HG02610 (cell line): ENCODE measurements around the gene COL18A1.

Experiments used
- ATAC-seq: cut with Tn5 transposase; IDR thresholded peaks from one replicate; pipeline ENCODE4 v1.9.1; 2021; ENCODE audit warnings: mild to moderate bottlenecking, moderate library complexity; ENCODE audit not compliant: unreplicated experiment

The COL18A1 gene

GRCh38 chr21:45475797-45476570 is 71.0 kb downstream of the COL18A1 start:
- no peak for ATAC-seq

- no peak for ATAC-seq
Measured at GRCh38 chr21:45476582-45476981, 71.6 kb downstream of the COL18A1 start.

GRCh38 chr21:45477176-45478114 is 72.5 kb downstream of the COL18A1 start:
- no peak for ATAC-seq

GRCh38 chr21:45478115-45478801 is 73.3 kb downstream of the COL18A1 start:
- ATAC-seq, result no peak

- ATAC-seq, result no peak
Measured at GRCh38 chr21:45478816-45479669, 74.1 kb downstream of the COL18A1 start.

GRCh38 chr21:45479691-45480675 is 75.0 kb downstream of the COL18A1 start:
- ATAC-seq, result no peak

- no peak for ATAC-seq
Measured at GRCh38 chr21:45480701-45481500, 75.9 kb downstream of the COL18A1 start.

- no peak for ATAC-seq
Measured at GRCh38 chr21:45481566-45481965, 76.6 kb downstream of the COL18A1 start.

DNA sequence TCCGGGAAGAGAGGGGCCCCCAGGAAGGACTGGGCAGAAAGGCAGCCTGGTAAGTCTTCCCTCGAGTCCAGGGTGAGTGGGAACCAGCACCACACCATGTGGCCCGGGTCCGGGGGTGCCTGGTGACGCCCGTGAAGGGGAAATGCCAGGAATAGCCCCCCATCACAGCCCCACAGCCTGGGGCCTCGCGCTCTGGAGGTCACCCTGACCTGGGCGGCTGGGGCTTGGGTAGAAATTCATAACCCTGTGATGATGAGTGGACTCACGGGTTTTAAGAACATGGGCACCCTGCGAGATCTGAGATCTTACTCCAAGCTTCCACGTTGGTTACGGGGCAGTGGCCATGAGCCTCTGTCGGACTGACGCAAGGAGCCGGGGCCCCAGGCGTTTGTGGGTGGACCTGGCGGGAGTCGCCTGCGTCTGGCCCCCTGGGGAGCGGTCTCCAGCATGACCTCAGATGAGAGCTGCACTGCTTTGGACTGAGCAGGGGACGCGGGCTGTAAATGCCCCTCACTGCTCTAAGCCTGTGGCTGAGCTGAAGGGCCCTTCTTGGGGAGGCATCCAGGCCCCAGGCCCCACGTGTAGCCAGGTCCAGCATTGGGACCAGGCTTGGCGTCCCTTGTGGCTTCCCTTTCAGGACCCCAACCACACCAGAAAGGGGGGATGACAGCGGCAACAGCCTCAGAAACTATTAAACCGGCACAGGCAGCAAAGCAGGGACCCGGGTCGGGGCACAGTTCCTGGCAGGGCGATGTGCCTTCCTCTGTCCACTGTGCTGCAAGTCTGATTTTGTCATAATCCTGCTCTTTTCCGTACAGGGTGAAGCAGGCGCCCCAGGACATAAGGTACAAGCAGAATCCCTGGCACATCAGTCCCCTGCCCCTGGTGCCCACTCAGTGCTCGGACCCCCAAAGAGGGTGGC is 77.3 kb downstream of the COL18A1 start:
- no peak for ATAC-seq

DNA sequence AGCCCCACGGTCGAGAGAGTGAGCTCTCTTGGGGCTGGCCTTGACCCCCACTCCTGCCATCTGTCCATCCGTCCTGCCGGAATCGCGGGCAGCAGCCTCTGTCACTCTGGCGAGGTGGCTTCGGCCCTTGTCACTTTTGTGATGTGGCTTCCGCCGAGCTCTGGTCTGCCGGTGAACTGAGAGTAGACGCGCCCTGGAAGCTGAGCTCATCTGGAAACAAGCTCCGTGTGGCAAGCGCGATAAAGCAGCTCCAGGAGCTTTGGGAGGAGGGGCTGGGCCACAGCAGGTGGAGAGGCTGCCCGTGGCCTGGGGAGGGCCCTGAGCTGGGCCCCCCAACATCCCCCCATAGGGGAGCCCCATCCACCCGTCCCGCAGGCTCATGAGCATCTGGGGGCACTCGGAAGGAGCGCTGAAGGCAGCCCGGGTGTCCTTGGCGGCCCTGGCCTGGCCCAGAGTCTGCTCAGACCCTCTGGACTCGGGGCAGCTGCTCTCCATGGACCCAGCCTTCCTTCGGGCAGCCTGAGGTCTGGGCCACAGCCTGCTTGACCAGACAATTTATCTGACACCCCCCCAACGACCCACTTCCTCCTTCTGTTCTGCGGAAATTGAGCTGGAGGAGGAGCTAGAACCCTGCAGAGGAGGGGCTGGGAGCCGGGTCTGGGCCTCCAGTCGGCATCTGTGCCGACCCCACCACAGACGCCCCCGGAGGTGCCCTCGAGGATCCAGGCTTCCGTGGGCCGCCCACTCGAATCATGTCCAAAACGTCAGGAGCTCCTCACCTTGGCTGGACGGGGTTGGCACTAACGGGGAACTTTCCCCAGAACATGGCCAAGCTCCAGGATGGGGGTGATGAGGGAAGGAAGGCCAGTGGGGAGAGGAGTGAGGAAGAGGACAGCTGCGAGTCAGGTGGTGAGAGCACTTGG is 78.2 kb downstream of the COL18A1 start:
- no peak for ATAC-seq

DNA sequence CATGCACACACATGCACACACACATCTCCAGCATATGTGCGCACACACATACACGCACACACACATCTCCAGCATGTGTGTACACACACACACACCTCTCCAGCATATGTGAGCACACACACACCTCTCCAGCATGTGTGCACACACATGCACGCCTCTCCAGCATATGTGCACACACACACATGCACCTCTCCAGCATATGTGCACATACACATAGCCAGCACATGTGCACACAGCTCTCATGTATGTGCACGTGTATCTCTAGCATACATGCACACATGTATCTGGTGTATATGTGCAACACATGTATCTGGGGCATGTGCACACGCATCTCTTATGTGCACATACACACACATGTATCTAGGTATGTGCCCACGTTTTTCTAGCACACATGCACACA is 79.4 kb downstream of the COL18A1 start:
- ATAC-seq, result no peak

DNA sequence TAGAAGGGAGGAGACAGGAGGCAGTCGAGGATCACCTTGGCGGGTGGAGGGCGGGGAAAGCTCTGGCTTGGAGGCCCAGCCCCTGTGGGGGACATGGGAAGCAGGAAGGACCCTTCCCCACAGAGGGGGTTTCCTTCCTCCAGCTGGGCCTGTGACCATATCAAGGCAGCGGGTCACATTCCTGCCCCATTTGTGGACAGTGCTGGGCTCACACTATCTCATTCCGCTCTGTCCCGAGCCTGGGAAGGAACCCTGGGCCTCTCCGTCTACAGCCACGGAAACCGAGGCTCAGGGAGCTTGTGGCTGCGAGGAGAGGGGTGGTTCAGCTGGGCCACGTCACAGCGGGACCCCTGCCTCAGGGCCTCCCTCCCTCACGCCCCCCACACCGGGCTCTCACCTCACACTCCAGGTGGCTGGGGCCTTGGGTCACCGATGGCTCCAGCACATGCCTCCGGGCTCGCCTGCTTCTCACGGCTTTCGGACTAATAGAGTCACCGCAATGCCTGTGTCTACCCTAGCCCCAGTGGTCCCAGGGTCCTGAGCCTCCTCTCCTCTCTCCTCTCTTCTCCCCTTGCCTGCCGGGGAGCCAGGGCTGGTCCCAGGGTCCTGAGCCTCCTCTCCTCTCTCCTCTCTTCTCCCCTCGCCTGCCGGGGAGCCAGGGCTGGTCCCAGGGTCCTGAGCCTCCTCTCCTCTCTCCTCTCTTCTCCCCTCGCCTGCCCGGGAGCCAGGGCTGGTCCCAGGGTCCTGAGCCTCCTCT is 80.9 kb downstream of the COL18A1 start:
- no peak for ATAC-seq

- ATAC-seq, result no peak
Measured at GRCh38 chr21:45486443-45487160, 81.6 kb downstream of the COL18A1 start.

GRCh38 chr21:45487161-45487806 is 82.3 kb downstream of the COL18A1 start:
- ATAC-seq, result no peak
